GM23338 (cell line): ENCODE results near the gene COMMD4. TPM values are rescaled to one million over a fixed set of nuclear protein-coding genes. Genes with fewer than 3 reads are reported as not detected.

ENCODE experiments used
- ATAC-seq: fragments of 200-7000 bp; cut with Tn5 transposase; 3 replicates; pipeline ENCODE4 v1.9.1; 2020
- DNase-seq: peaks from one replicate; pipeline ENCODE4 v3.0.0-alpha.2; 2015; ENCODE audit warnings: low spot score
- H2AFZ ChIP-seq: fragments of 200-600 bp; sonication (generic); 2 replicates; pipeline ENCODE4 v1.8.0; 2016; ENCODE audit warnings: antibody characterized with exemption, mild to moderate bottlenecking, moderate library complexity
- H3F3A ChIP-seq: fragments of 200-600 bp; sonication (generic); replicated peaks from 2 replicates; pipeline ENCODE4 v1.8.0; 2017; ENCODE audit warnings: antibody characterized with exemption, mixed run types, low read depth
- H3K27ac ChIP-seq: fragments of 200-600 bp; sonication (generic); 2 replicates; pipeline ENCODE4 v1.6.1; 2016; ENCODE audit warnings: low read depth
- H3K27me3 ChIP-seq: fragments of 200-600 bp; sonication (generic); 2 replicates; pipeline ENCODE4 v1.8.0; 2016; ENCODE audit warnings: mild to moderate bottlenecking, mixed run types, moderate library complexity; ENCODE audit not compliant: insufficient read depth
- H3K36me3 ChIP-seq: fragments of 200-600 bp; sonication (generic); 2 replicates; pipeline ENCODE4 v1.8.0; 2016; ENCODE audit warnings: mild to moderate bottlenecking; ENCODE audit not compliant: insufficient read depth
- H3K4me1 ChIP-seq: fragments of 200-600 bp; sonication (generic); 2 replicates; pipeline ENCODE4 v1.8.0; 2016; ENCODE audit warnings: mild to moderate bottlenecking, moderate library complexity; ENCODE audit not compliant: insufficient read depth
- H3K4me2 ChIP-seq: fragments of 200-600 bp; sonication (generic); 2 replicates; pipeline ENCODE4 v1.7.1; 2017; ENCODE audit warnings: mixed run types
- H3K4me3 ChIP-seq: fragments of 200-600 bp; sonication (generic); 2 replicates; pipeline ENCODE4 v1.6.1; 2016; ENCODE audit warnings: mixed run types
- H3K79me2 ChIP-seq: fragments of 200-600 bp; sonication (generic); replicated peaks from 2 replicates; pipeline ENCODE4 v1.8.0; 2017; ENCODE audit warnings: mild to moderate bottlenecking; ENCODE audit not compliant: insufficient read depth
- H3K9me2 ChIP-seq: fragments of 200-600 bp; sonication (generic); 2 replicates; pipeline ENCODE4 v1.8.0; 2017; ENCODE audit not compliant: insufficient read depth
- H4K20me1 ChIP-seq: fragments of 200-600 bp; sonication (generic); replicated peaks from 2 replicates; pipeline ENCODE4 v1.8.0; 2017; ENCODE audit warnings: mild to moderate bottlenecking; ENCODE audit not compliant: insufficient read depth
- H3K27ac Mint-ChIP-seq: 2 replicates; pipeline ENCODE4 v1.8.0; 2020; ENCODE audit warnings: inconsistent platforms, mild to moderate bottlenecking, moderate library complexity, mixed read lengths
- H3K27me3 Mint-ChIP-seq: 3 replicates; pipeline ENCODE4 v1.8.0; 2022; ENCODE audit warnings: low read depth, mild to moderate bottlenecking, moderate library complexity, mixed read lengths, inconsistent platforms; ENCODE audit not compliant: insufficient read depth, poor library complexity
- H3K36me3 Mint-ChIP-seq: 3 replicates; pipeline ENCODE4 v1.8.0; 2021; ENCODE audit warnings: low read depth, mild to moderate bottlenecking, inconsistent platforms, moderate library complexity, mixed read lengths
- H3K4me1 Mint-ChIP-seq: 3 replicates; pipeline ENCODE4 v1.8.0; 2020; ENCODE audit warnings: mild to moderate bottlenecking, inconsistent platforms, mixed read lengths
- H3K4me3 Mint-ChIP-seq: 3 replicates; pipeline ENCODE4 v1.8.0; 2021; ENCODE audit warnings: moderate library complexity, mild to moderate bottlenecking, inconsistent platforms, mixed read lengths
- H3K9me3 Mint-ChIP-seq: 3 replicates; pipeline ENCODE4 v1.8.0; 2020; ENCODE audit warnings: moderate library complexity, mild to moderate bottlenecking, inconsistent platforms, mixed read lengths
- EZH2 ChIP-seq: fragments of 200-600 bp; sonication (generic); IDR thresholded peaks from one replicate; pipeline ENCODE4 v1.8.0; 2017; ENCODE audit warnings: antibody characterized with exemption, mild to moderate bottlenecking, low read depth; ENCODE audit not compliant: unreplicated experiment
- EZH2phosphoT487 ChIP-seq: fragments of 200-600 bp; sonication (generic); IDR thresholded peaks from one replicate; pipeline ENCODE4 v1.8.1; 2018; ENCODE audit warnings: antibody characterized with exemption; ENCODE audit not compliant: unreplicated experiment
- JUNB ChIP-seq: IDR thresholded peaks from one replicate; pipeline ENCODE4 v1.6.1; 2016; ENCODE audit warnings: antibody characterized with exemption; ENCODE audit not compliant: unreplicated experiment
- NANOG ChIP-seq: IDR thresholded peaks from 2 replicates; pipeline ENCODE4 v1.6.1; 2016; ENCODE audit warnings: antibody characterized with exemption, borderline replicate concordance
- POLR2AphosphoS5 ChIP-seq: IDR thresholded peaks from 2 replicates; pipeline ENCODE4 v1.6.1; 2016; ENCODE audit warnings: antibody characterized with exemption, low read depth
- STAT1 ChIP-seq: IDR thresholded peaks from one replicate; pipeline ENCODE4 v1.6.1; 2016; ENCODE audit warnings: antibody characterized with exemption; ENCODE audit not compliant: unreplicated experiment
- ZNF114 ChIP-seq: fragments of 250-450 bp; sonication (Bioruptor Pico); IDR thresholded peaks from 2 replicates; pipeline ENCODE4 v1.5.0; 2020; ENCODE audit warnings: mild to moderate bottlenecking, moderate library complexity
- ZNF331 ChIP-seq: fragments of 250-450 bp; sonication (Bioruptor Pico); IDR thresholded peaks from 2 replicates; pipeline ENCODE4 v1.5.0; 2020; ENCODE audit warnings: low read depth, mild to moderate bottlenecking, moderate library complexity
- polyA plus RNA-seq: library from polyadenylated mRNA; unstranded; fragments of >200 nt; fragmentation: Nextera tagmentation; extraction: Ambion mirVana; gene quantifications from 2 replicates; pipeline ENCODE4 v1.2.1, GENCODE V29; 2016
- total RNA-seq: library from RNA; depleted of rRNA; stranded (reverse); fragments of >200 nt; shearing (Covaris generic); gene quantifications from 2 replicates; pipeline ENCODE4 v1.2.3, GENCODE V29; 2014
- TF ChIP-seq, protein P1 (sequence below), 2 experiments: fragments of 200-600 bp in 1 of 2; sonication (generic) in 1 of 2; conservative IDR thresholded peaks; 2 replicates each; pipeline versions ENCODE4 v1.5.1 to v1.6.1; 2016 to 2017; ENCODE audit warnings: antibody characterized with exemption in 2 of 2, low read depth in 2 of 2, mild to moderate bottlenecking in 2 of 2, moderate library complexity in 1 of 2
- TF ChIP-seq, protein P2 (sequence below): fragments of 250-450 bp; sonication (Bioruptor Pico); IDR thresholded peaks from 2 replicates; pipeline ENCODE4 v1.5.0; 2020; ENCODE audit warnings: mild to moderate bottlenecking, moderate library complexity

COMMD4 gene
- total and polyA plus RNA-seq, 2 experiments from 2014 or later, result 131 TPM

GRCh38 chr15:75335313-75335704, 554 bp upstream of the COMMD4 start:
- no peaks in the 10 kb centered on the region for H3K9me2 ChIP-seq
- H3K4me3 ChIP-seq, result peak overlapping the region; percentile 74
- H3K36me3 ChIP-seq, result no peaks in the 10 kb centered on the region
- H3K79me2 ChIP-seq, result peaks cover 6% of the 10 kb centered on the region
- H3F3A ChIP-seq, result no peaks in the 10 kb centered on the region
- peak overlapping the region; percentile 63; the same call in 1 of the 2 replicates for H2AFZ ChIP-seq
- ATAC-seq (no peak), DNase-seq (no peak)
- Mint-ChIP-seq H3K4me3 (peak overlapping the region; percentile 98), H3K9me3 (peaks cover 3% of the 10 kb centered on the region; the same call in 2 of the 3 replicates), H3K27me3 (peaks cover 18% of the 10 kb centered on the region), H3K36me3 (peaks cover 6% of the 10 kb centered on the region), H3K4me1 (peaks cover 14% of the 10 kb centered on the region), H3K27ac (peak overlapping the region; percentile 96)
- no peaks in the 10 kb centered on the region for H3K27me3 ChIP-seq
- TF ChIP-seq EZH2phosphoT487, result no peak
- no peaks in the 10 kb centered on the region for H4K20me1 ChIP-seq
- H3K4me1 ChIP-seq, result no peaks in the 10 kb centered on the region
- H3K4me2 ChIP-seq, result peak overlapping the region; percentile 94
- no peak overlapping the region for H3K27ac ChIP-seq

- Histone ChIP-seq H3K27me3 (no peaks in the 10 kb centered on the region), H2AFZ (no peak overlapping the region), H4K20me1 (no peaks in the 10 kb centered on the region), H3F3A (no peaks in the 10 kb centered on the region), H3K27ac (no peak overlapping the region), H3K36me3 (no peaks in the 10 kb centered on the region), H3K4me2 (no peak overlapping the region), H3K9me2 (no peaks in the 10 kb centered on the region), H3K79me2 (peaks cover 6% of the 10 kb centered on the region), H3K4me1 (no peaks in the 10 kb centered on the region), H3K4me3 (no peak overlapping the region)
- Mint-ChIP-seq H3K4me3 (no peak overlapping the region), H3K36me3 (peaks cover 14% of the 10 kb centered on the region), H3K4me1 (peaks cover 14% of the 10 kb centered on the region), H3K27ac (no peak overlapping the region), H3K27me3 (peaks cover 20% of the 10 kb centered on the region), H3K9me3 (peaks cover 3% of the 10 kb centered on the region; the same call in 2 of the 3 replicates)
- ATAC-seq (no peak), DNase-seq (no peak)
- TF ChIP-seq NANOG (no peak), ZNF331 (CRISPR knock-in tag) (no peak), STAT1 (no peak), JUNB (no peak), EZH2 (no peak), EZH2phosphoT487 (no peak), ZNF114 (CRISPR knock-in tag) (no peak), POLR2AphosphoS5 (no peak)
- TF ChIP-seq, protein P1, sequence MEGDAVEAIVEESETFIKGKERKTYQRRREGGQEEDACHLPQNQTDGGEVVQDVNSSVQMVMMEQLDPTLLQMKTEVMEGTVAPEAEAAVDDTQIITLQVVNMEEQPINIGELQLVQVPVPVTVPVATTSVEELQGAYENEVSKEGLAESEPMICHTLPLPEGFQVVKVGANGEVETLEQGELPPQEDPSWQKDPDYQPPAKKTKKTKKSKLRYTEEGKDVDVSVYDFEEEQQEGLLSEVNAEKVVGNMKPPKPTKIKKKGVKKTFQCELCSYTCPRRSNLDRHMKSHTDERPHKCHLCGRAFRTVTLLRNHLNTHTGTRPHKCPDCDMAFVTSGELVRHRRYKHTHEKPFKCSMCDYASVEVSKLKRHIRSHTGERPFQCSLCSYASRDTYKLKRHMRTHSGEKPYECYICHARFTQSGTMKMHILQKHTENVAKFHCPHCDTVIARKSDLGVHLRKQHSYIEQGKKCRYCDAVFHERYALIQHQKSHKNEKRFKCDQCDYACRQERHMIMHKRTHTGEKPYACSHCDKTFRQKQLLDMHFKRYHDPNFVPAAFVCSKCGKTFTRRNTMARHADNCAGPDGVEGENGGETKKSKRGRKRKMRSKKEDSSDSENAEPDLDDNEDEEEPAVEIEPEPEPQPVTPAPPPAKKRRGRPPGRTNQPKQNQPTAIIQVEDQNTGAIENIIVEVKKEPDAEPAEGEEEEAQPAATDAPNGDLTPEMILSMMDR (conservative IDR thresholded peaks at IDR 0.05; ENCODE audit: low read depth in 2 of 2), result no peak
- TF ChIP-seq, protein P2, sequence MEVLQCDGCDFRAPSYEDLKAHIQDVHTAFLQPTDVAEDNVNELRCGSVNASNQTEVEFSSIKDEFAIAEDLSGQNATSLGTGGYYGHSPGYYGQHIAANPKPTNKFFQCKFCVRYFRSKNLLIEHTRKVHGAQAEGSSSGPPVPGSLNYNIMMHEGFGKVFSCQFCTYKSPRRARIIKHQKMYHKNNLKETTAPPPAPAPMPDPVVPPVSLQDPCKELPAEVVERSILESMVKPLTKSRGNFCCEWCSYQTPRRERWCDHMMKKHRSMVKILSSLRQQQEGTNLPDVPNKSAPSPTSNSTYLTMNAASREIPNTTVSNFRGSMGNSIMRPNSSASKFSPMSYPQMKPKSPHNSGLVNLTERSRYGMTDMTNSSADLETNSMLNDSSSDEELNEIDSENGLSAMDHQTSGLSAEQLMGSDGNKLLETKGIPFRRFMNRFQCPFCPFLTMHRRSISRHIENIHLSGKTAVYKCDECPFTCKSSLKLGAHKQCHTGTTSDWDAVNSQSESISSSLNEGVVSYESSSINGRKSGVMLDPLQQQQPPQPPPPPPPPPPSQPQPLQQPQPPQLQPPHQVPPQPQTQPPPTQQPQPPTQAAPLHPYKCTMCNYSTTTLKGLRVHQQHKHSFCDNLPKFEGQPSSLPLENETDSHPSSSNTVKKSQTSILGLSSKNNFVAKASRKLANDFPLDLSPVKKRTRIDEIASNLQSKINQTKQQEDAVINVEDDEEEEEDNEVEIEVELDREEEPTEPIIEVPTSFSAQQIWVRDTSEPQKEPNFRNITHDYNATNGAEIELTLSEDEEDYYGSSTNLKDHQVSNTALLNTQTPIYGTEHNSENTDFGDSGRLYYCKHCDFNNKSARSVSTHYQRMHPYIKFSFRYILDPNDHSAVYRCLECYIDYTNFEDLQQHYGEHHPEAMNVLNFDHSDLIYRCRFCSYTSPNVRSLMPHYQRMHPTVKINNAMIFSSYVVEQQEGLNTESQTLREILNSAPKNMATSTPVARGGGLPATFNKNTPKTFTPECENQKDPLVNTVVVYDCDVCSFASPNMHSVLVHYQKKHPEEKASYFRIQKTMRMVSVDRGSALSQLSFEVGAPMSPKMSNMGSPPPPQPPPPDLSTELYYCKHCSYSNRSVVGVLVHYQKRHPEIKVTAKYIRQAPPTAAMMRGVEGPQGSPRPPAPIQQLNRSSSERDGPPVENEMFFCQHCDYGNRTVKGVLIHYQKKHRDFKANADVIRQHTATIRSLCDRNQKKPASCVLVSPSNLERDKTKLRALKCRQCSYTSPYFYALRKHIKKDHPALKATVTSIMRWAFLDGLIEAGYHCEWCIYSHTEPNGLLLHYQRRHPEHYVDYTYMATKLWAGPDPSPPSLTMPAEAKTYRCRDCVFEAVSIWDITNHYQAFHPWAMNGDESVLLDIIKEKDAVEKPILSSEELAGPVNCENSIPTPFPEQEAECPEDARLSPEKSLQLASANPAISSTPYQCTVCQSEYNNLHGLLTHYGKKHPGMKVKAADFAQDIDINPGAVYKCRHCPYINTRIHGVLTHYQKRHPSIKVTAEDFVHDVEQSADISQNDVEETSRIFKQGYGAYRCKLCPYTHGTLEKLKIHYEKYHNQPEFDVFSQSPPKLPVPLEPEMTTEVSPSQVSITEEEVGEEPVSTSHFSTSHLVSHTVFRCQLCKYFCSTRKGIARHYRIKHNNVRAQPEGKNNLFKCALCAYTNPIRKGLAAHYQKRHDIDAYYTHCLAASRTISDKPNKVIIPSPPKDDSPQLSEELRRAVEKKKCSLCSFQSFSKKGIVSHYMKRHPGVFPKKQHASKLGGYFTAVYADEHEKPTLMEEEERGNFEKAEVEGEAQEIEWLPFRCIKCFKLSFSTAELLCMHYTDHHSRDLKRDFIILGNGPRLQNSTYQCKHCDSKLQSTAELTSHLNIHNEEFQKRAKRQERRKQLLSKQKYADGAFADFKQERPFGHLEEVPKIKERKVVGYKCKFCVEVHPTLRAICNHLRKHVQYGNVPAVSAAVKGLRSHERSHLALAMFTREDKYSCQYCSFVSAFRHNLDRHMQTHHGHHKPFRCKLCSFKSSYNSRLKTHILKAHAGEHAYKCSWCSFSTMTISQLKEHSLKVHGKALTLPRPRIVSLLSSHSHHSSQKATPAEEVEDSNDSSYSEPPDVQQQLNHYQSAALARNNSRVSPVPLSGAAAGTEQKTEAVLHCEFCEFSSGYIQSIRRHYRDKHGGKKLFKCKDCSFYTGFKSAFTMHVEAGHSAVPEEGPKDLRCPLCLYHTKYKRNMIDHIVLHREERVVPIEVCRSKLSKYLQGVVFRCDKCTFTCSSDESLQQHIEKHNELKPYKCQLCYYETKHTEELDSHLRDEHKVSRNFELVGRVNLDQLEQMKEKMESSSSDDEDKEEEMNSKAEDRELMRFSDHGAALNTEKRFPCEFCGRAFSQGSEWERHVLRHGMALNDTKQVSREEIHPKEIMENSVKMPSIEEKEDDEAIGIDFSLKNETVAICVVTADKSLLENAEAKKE (CRISPR knock-in tag), result no peak
These were observed 2.9 kb downstream of the COMMD4 start for GRCh38 chr15:75338661-75339240.
